HepG2 (cell line): Measurements from ENCODE around the gene SRD5A3. TPM values are rescaled to one million over a fixed set of nuclear protein-coding genes. Genes with fewer than 3 reads are reported as not detected.

Experiments used
- HMG20B ChIP-seq: conservative IDR thresholded peaks from 2 replicates; pipeline ENCODE4 v1.6.1; 2016; ENCODE audit warnings: missing genetic modification reagents, missing compliant biosample characterization
- MBNL3 ChIP-seq: fragments of 250-450 bp; sonication (Bioruptor Pico); conservative IDR thresholded peaks from 2 replicates; pipeline ENCODE4 v1.8.0; 2022; ENCODE audit warnings: mild to moderate bottlenecking, inconsistent platforms
- MYC ChIP-seq: sonication (generic); formaldehyde crosslinking; IDR thresholded peaks from 2 replicates; pipeline ENCODE4 v1.9.0; 2021; ENCODE audit warnings: missing genetic modification reagents, borderline replicate concordance
- POLR2A ChIP-seq, 2 experiments: IDR thresholded peaks; 2 replicates each; pipeline ENCODE4 v1.6.1; 2011; ENCODE audit warnings: low read depth in 2 of 2, low read length in 2 of 2, mild to moderate bottlenecking in 1 of 2, moderate library complexity in 1 of 2; ENCODE audit not compliant: insufficient read depth in 1 of 2
- SPEN ChIP-seq: sonication (generic); formaldehyde crosslinking; IDR thresholded peaks from 2 replicates; pipeline ENCODE4 v1.5.1; 2020; ENCODE audit warnings: low read depth, mild to moderate bottlenecking, missing genetic modification reagents
- SRF ChIP-seq: IDR thresholded peaks from 2 replicates; pipeline ENCODE4 v1.6.1; 2011; ENCODE audit warnings: mild to moderate bottlenecking, low read depth, low read length, moderate library complexity
- TCF7 ChIP-seq: sonication (generic); IDR thresholded peaks from 2 replicates; pipeline ENCODE4 v1.6.1; 2016; ENCODE audit warnings: antibody characterized with exemption, low read depth
- ZBTB42 ChIP-seq: sonication (generic); formaldehyde crosslinking; IDR thresholded peaks from 2 replicates; pipeline ENCODE4 v1.5.0; 2020; ENCODE audit warnings: mild to moderate bottlenecking, missing genetic modification reagents
- ZFY ChIP-seq: sonication (generic); formaldehyde crosslinking; IDR thresholded peaks from 2 replicates; pipeline ENCODE4 v1.4.0; 2020; ENCODE audit warnings: missing genetic modification reagents
- ZNF484 ChIP-seq: sonication (generic); formaldehyde crosslinking; IDR thresholded peaks from 2 replicates; pipeline ENCODE4 v1.5.1; 2020; ENCODE audit warnings: mild to moderate bottlenecking, low read depth, missing genetic modification reagents, borderline replicate concordance
- ZNF546 ChIP-seq: sonication (generic); formaldehyde crosslinking; conservative IDR thresholded peaks from 2 replicates; pipeline ENCODE4 v1.8.1; 2023; ENCODE audit warnings: mild to moderate bottlenecking, missing genetic modification reagents
- ZNF558 ChIP-seq: sonication (generic); formaldehyde crosslinking; IDR thresholded peaks from 2 replicates; pipeline ENCODE4 v1.9.0; 2022; ENCODE audit warnings: mild to moderate bottlenecking, missing genetic modification reagents, borderline replicate concordance
- ZNF605 ChIP-seq: sonication (generic); formaldehyde crosslinking; IDR thresholded peaks from 2 replicates; pipeline ENCODE4 v1.8.0; 2022; ENCODE audit warnings: mild to moderate bottlenecking, missing genetic modification reagents
- ZNF737 ChIP-seq: sonication (generic); formaldehyde crosslinking; IDR thresholded peaks from 2 replicates; pipeline ENCODE4 v1.5.0; 2020; ENCODE audit warnings: missing genetic modification reagents, mild to moderate bottlenecking, borderline replicate concordance
- ZNF766 ChIP-seq: sonication (generic); formaldehyde crosslinking; IDR thresholded peaks from 2 replicates; pipeline ENCODE4 v1.5.0; 2020; ENCODE audit warnings: missing genetic modification reagents, borderline replicate concordance
- ZNF841 ChIP-seq: sonication (generic); formaldehyde crosslinking; IDR thresholded peaks from 2 replicates; pipeline ENCODE4 v1.8.1; 2023; ENCODE audit warnings: missing genetic modification reagents, borderline replicate concordance
- polyA plus RNA-seq, 8 experiments: library from polyadenylated mRNA; depleted of rRNA in 3 of 8; stranded (reverse) in 7 of 8; unstranded in 1 of 8; fragments of >200 nt; fragmentation: Illumina TruSeq in 4 of 8; extraction: Trizol in 4 of 8; gene quantifications; 2 replicates each; pipeline versions ENCODE4 v1.2.1 to v1.2.3, GENCODE V29; 2011 to 2016; ENCODE audit warnings: low read depth in 4 of 8, missing spikeins in 1 of 8, mixed read lengths in 1 of 8; ENCODE audit not compliant: insufficient read depth in 1 of 8
- total RNA-seq, 5 experiments: library from RNA; depleted of rRNA; stranded (reverse); fragments of >200 nt; fragmentation: Illumina TruSeq; extraction: Trizol; gene quantifications; 2 replicates each; pipeline ENCODE4 v1.2.3, GENCODE V29; 2016; ENCODE audit warnings: low read depth in 1 of 5
- TF ChIP-seq, protein P1 (sequence below): sonication (generic); formaldehyde crosslinking; IDR thresholded peaks from 2 replicates; pipeline ENCODE4 v1.4.0; 2020; ENCODE audit warnings: missing genetic modification reagents, mild to moderate bottlenecking, borderline replicate concordance
- TF ChIP-seq, protein P2 (sequence below): sonication (generic); formaldehyde crosslinking; IDR thresholded peaks from 2 replicates; pipeline ENCODE4 v1.4.0; 2020; ENCODE audit warnings: mild to moderate bottlenecking, missing genetic modification reagents
- TF ChIP-seq, protein P3 (sequence below): sonication (generic); formaldehyde crosslinking; IDR thresholded peaks from 2 replicates; pipeline ENCODE4 v1.4.0; 2020; ENCODE audit warnings: mild to moderate bottlenecking, missing genetic modification reagents

The SRD5A3 gene
- total and polyA plus RNA-seq, 2 of the 13 experiments (the other 11 are each of a cell fraction or from before 2014, with no cell fraction given) = 12.4 to 18.4 TPM

DNA sequence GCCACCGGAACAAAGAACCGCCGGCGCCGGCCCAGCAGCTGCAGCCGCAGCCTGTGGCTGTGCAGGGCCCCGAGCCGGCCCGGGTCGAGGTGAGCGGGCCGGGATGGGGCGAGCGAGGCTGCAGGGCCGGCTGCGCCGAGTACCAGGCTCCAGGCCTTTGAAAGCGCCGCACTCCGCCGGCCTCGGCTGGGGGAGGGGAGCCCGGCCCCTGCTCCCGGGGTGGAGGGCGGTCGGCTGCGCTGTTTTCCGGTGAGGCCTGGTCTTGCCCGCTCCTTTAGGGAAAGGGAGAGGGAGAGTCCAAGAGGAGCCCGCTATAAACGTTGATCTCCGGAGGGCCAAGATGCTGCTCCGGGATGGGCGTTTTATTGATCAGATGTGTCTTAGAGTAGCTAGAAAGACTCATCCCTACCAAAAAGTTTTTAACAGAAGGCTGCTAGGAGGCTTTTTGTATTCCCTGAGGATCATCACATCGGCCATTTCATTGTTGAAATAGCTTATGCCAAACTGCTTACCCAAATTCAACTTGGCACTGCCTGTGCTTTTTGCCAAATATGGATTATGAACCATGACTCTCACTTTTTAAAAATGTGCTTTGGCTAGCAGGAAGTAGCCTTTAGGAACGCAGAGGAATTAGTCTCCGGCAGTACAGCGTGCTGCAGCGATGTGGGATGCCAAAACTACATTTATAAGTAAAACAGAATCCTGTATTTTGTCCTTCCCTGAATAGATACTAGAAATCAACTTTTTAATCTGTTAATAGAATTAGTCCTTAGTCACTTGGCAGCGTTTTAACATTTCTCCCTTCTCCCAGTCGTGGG, 50.5 kb downstream of the SRD5A3 start (continued):
- TF ChIP-seq MYC (0 out of 2 replicates have a peak, but pooled peaks have one; percentile 6), ZFY (peak; percentile 75), SPEN (0 out of 2 replicates have a peak, but pooled peaks have one; percentile 7), ZNF484 (CRISPR knock-in tag) (no peak), HMG20B (no peak), ZNF605 (CRISPR knock-in tag) (no peak), ZNF737 (0 out of 2 replicates have a peak, but pooled peaks have one; percentile 24), ZNF546 (CRISPR knock-in tag) (0 out of 2 replicates have a peak, but pooled peaks have one; percentile 18), ZNF841 (no peak), TCF7 (peak; percentile 19; the same call in 1 of the 2 replicates), ZNF766 (CRISPR knock-in tag) (0 out of 2 replicates have a peak, but pooled peaks have one; percentile 37), POLR2A (IDR thresholded peaks at IDR 0.05; ENCODE audit: insufficient read depth in 1 of 2, low read depth in 2 of 2, low read length in 2 of 2) (peak in 1 of 2 experiments; percentile 38; a peak in 1 of 4 replicates), MBNL3 (CRISPR knock-in tag) (no peak), ZNF558 (CRISPR knock-in tag) (no peak), ZBTB42 (CRISPR knock-in tag) (peak; percentile 50; the same call in 1 of the 2 replicates), SRF (peak; percentile 34; the same call in 1 of the 2 replicates)
- TF ChIP-seq, protein P1, sequence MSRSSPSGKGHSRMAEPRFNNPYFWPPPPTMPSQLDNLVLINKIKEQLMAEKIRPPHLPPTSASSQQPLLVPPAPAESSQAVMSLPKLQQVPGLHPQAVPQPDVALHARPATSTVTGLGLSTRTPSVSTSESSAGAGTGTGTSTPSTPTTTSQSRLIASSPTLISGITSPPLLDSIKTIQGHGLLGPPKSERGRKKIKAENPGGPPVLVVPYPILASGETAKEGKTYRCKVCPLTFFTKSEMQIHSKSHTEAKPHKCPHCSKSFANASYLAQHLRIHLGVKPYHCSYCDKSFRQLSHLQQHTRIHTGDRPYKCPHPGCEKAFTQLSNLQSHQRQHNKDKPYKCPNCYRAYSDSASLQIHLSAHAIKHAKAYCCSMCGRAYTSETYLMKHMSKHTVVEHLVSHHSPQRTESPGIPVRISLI (CRISPR knock-in tag) = no peak
- TF ChIP-seq, protein P2, sequence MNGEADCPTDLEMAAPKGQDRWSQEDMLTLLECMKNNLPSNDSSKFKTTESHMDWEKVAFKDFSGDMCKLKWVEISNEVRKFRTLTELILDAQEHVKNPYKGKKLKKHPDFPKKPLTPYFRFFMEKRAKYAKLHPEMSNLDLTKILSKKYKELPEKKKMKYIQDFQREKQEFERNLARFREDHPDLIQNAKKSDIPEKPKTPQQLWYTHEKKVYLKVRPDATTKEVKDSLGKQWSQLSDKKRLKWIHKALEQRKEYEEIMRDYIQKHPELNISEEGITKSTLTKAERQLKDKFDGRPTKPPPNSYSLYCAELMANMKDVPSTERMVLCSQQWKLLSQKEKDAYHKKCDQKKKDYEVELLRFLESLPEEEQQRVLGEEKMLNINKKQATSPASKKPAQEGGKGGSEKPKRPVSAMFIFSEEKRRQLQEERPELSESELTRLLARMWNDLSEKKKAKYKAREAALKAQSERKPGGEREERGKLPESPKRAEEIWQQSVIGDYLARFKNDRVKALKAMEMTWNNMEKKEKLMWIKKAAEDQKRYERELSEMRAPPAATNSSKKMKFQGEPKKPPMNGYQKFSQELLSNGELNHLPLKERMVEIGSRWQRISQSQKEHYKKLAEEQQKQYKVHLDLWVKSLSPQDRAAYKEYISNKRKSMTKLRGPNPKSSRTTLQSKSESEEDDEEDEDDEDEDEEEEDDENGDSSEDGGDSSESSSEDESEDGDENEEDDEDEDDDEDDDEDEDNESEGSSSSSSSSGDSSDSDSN = peak; percentile 82; the same call in 1 of the 2 replicates
- TF ChIP-seq, protein P3, sequence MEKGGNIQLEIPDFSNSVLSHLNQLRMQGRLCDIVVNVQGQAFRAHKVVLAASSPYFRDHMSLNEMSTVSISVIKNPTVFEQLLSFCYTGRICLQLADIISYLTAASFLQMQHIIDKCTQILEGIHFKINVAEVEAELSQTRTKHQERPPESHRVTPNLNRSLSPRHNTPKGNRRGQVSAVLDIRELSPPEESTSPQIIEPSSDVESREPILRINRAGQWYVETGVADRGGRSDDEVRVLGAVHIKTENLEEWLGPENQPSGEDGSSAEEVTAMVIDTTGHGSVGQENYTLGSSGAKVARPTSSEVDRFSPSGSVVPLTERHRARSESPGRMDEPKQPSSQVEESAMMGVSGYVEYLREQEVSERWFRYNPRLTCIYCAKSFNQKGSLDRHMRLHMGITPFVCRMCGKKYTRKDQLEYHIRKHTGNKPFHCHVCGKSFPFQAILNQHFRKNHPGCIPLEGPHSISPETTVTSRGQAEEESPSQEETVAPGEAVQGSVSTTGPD (CRISPR knock-in tag) = 0 out of 2 replicates have a peak, but pooled peaks have one; percentile 39
